ENCODE data around the gene DLG2. TPM values are rescaled to one million over a fixed set of nuclear protein-coding genes. Genes with fewer than 3 reads are reported as not detected.

The DLG2 gene
- total and polyA plus RNA-seq, 9 of the 15 experiments (the other 6 are each of a cell fraction or from before 2014, with no cell fraction given), result 0.52 to 1.6 (median 0.95) TPM

- TF ChIP-seq ZNF184 (CRISPR knock-in tag; IDR thresholded peaks at IDR 0.05) (no peak), SMARCA5 (IDR thresholded peaks at IDR 0.05) (no peak), E2F1 (CRISPR knock-in tag; IDR thresholded peaks at IDR 0.05) (0 out of 2 replicates have a peak, but pooled peaks have one; percentile 40), POLR3G (IDR thresholded peaks at IDR 0.05; ENCODE audit: extremely low read depth, insufficient read length, insufficient replicate concordance) (no peak), ZNF311 (CRISPR knock-in tag; IDR thresholded peaks at IDR 0.05) (no peak), ZNF134 (CRISPR knock-in tag; conservative IDR thresholded peaks at IDR 0.05) (no peak), FIP1L1 (IDR thresholded peaks at IDR 0.05; ENCODE audit: low read depth, low read length, poor library complexity, severe bottlenecking) (peak; percentile 31), ZNF282 (CRISPR knock-in tag; IDR thresholded peaks at IDR 0.05) (no peak), MYNN (IDR thresholded peaks at IDR 0.05) (0 out of 2 replicates have a peak, but pooled peaks have one; percentile 43), MYNN (CRISPR knock-in tag; IDR thresholded peaks at IDR 0.05) (no peak), DEAF1 (CRISPR knock-in tag; IDR thresholded peaks at IDR 0.05) (no peak), MAX (CRISPR knock-in tag; IDR thresholded peaks at IDR 0.05) (peak; percentile 69), HOMEZ (CRISPR knock-in tag; IDR thresholded peaks at IDR 0.05) (no peak), PKNOX1 (IDR thresholded peaks at IDR 0.05) (peak; percentile 41), CBX3 (IDR thresholded peaks at IDR 0.05; ENCODE audit: borderline replicate concordance in 1 of 2, low read length in 2 of 2) (no peak; a peak in 1 of 3 replicates), TFE3 (CRISPR knock-in tag; IDR thresholded peaks at IDR 0.05) (peak; percentile 44), GABPB1 (CRISPR knock-in tag; IDR thresholded peaks at IDR 0.05) (peak; percentile 76), GABPB2 (CRISPR knock-in tag; conservative IDR thresholded peaks at IDR 0.05) (no peak)
These were observed 20.6 kb upstream of the DLG2 start, which contains the start of gene TMEM126A (continued) for GRCh38 chr11:85647604-85648299.

Data from K562 (cell line).